Adrenal gland (tissue), 12 donors: ENCODE measurements around the gene SLC35E2B. TPM values are rescaled to one million over a fixed set of nuclear protein-coding genes. Genes with fewer than 3 reads are reported as not detected.
A peak's percentile ranks its signal among the peaks of the same experiment; 100 is the strongest.
"Not testable (repeated sequence)": the region's sequence is repeated elsewhere in the genome, so short reads cannot be mapped to it uniquely, and the experiment has no call there.

Experiments used
- DNase-seq, 7 donors: peaks; one replicate each; pipeline ENCODE4 v3.0.0-alpha.2; 2019 to 2020
- H3K27ac ChIP-seq, 5 donors: fragments of 200-600 bp; sonication (generic) in 4 of 5; 1 replicate in 3 of 5; 2 replicates in 2 of 5; pipeline versions ENCODE4 v1.5.1 to v1.8.0; 2016 to 2020; ENCODE audit warnings: mild to moderate bottlenecking in 1 of 5
- H3K27me3 ChIP-seq: fragments of 200-600 bp; 2 replicates; pipeline ENCODE4 v1.8.0; 2021
- H3K36me3 ChIP-seq, 2 donors: fragments of 200-600 bp; replicated peaks in 1 of 2; 1 replicate in 1 of 2; 2 replicates in 1 of 2; pipeline versions ENCODE4 v1.5.1 to v1.8.0; 2018 to 2022
- H3K4me1 ChIP-seq, 2 donors: fragments of 200-600 bp; replicated peaks in 1 of 2; 1 replicate in 1 of 2; 2 replicates in 1 of 2; pipeline versions ENCODE4 v1.5.1 to v1.8.0; 2018 to 2021
- H3K4me3 ChIP-seq, 4 donors: fragments of 200-600 bp; sonication (generic) in 3 of 4; one replicate each; pipeline ENCODE4 v1.5.1; 2016 to 2018
- H3K9me3 ChIP-seq, 3 donors: fragments of 200-600 bp; sonication (generic) in 1 of 3; replicated peaks in 1 of 3; 1 replicate in 2 of 3; 2 replicates in 1 of 3; pipeline versions ENCODE4 v1.5.1 to v1.8.0; 2016 to 2021
- POLR2A ChIP-seq, 2 donors: fragments of 450-650 bp; IDR thresholded peaks; one replicate each; pipeline ENCODE4 v1.6.1; 2017; ENCODE audit warnings: antibody characterized with exemption in 2 of 2, mild to moderate bottlenecking in 2 of 2, moderate library complexity in 1 of 2
- WGBS, 4 donors: extraction: QIAGEN DNeasy Blood & Tissue Kit in 2 of 4; methylation state at CpG; one replicate each; pipeline versions ENCODE4 v1.1.5 to v1.1.7; 2013 to 2017; 5-methylcytosine and 5-hydroxymethylcytosine counted together
- intact Hi-C, 2 donors: fragments of 100-400 bp; cut with DNase I; formaldehyde crosslinking; loops; one replicate each; pipeline versions ENCODE4 v1.14.1 to v1.15.0; 2022 to 2023
- polyA plus RNA-seq, 3 donors: library from polyadenylated mRNA; stranded (reverse); fragments of 200-250 nt in 2 of 3; fragments of 350-450 nt in 1 of 3; fragmentation: Illumina TruSeq in 1 of 3; extraction: RNeasy Lipid Tissue Mini Kit (QIAGEN cat#74804) in 1 of 3; gene quantifications; one replicate each; pipeline ENCODE4 v1.2.3, GENCODE V29; 2013 to 2014
- total RNA-seq, 9 donors: library from RNA; depleted of rRNA in 4 of 9; stranded (reverse); fragments of >200 nt in 4 of 9; fragments of 120-200 nt in 1 of 9; fragmentation: NEBNext Ultra II Directional in 1 of 9; extraction: Animal tissue kit (Norgen Biotek cat#: 25700) in 1 of 9; gene quantifications; one replicate each; pipeline versions ENCODE4 v1.1.0 to v1.2.4, GENCODE V29; 2013 to 2023
- TF ChIP-seq, protein P1 (sequence below), 6 experiments: fragments of 450-650 bp in 4 of 6; fragments of 200-600 bp in 2 of 6; sonication (generic) in 1 of 6; IDR thresholded peaks; 1 replicate in 5 of 6; 2 replicates in 1 of 6; pipeline versions ENCODE4 v1.5.1 to v1.8.0; 2016 to 2021; ENCODE audit warnings: antibody characterized with exemption in 6 of 6, mild to moderate bottlenecking in 2 of 6, moderate library complexity in 1 of 6
- donor health status: healthy with polysubstance abuse.
- donor health status: Bipolar disorder and iron deficiency.
- donor health status: DM: yes; HTN: yes; CAD: no.
- donor health status: DM: no; HTN: no; CAD: no.
- donor health status: DM: no; HTN: no; CAD: no.
- donor health status: DM: yes; HTN: yes; CAD: no.

The SLC35E2B gene
- total and polyA plus RNA-seq, 12 donors = 11.2 to 89.5 (median 48.3) TPM

DNA sequence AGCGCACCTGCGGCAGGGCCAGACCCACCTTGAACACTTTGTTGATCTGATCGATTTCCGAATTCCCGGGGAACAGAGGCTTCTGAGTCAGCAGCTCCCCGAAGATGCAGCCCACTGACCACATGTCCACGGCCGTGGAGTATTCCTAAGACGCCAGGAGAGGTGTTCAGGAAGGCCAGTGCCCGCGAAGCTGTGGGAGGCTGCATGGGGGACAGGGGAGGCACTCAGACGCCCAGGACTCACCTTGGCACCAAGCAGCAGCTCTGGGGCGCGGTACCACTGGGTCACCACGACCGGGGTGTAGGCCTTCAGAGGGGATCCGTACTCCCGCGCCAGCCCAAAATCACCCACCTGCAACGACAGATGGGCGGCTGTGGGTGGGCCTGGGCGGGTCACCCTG is 11.2 kb upstream of the SLC35E2B start:
- Histone ChIP-seq H3K36me3 (peaks cover 0 to 18% of the 10 kb centered on the region in 2 donors), H3K4me1 (no peaks in the 10 kb centered on the region), H3K27ac (no peak overlapping the region), H3K27me3 (no peaks in the 10 kb centered on the region), H3K9me3 (no peaks in the 10 kb centered on the region), H3K4me3 (no peak overlapping the region)
- DNase-seq = peak in 2 of 7 donors; percentile 22 to 41
- intact Hi-C loops = no loop called here
- WGBS, 4 donors = 91 to 96% (median 95%) methylated on average over 11 to 22 of the region's 22 CpGs
- TF ChIP-seq, protein P1, sequence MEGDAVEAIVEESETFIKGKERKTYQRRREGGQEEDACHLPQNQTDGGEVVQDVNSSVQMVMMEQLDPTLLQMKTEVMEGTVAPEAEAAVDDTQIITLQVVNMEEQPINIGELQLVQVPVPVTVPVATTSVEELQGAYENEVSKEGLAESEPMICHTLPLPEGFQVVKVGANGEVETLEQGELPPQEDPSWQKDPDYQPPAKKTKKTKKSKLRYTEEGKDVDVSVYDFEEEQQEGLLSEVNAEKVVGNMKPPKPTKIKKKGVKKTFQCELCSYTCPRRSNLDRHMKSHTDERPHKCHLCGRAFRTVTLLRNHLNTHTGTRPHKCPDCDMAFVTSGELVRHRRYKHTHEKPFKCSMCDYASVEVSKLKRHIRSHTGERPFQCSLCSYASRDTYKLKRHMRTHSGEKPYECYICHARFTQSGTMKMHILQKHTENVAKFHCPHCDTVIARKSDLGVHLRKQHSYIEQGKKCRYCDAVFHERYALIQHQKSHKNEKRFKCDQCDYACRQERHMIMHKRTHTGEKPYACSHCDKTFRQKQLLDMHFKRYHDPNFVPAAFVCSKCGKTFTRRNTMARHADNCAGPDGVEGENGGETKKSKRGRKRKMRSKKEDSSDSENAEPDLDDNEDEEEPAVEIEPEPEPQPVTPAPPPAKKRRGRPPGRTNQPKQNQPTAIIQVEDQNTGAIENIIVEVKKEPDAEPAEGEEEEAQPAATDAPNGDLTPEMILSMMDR (IDR thresholded peaks at IDR 0.05) = no peak
- TF ChIP-seq POLR2A (IDR thresholded peaks at IDR 0.05) = no peak

DNA sequence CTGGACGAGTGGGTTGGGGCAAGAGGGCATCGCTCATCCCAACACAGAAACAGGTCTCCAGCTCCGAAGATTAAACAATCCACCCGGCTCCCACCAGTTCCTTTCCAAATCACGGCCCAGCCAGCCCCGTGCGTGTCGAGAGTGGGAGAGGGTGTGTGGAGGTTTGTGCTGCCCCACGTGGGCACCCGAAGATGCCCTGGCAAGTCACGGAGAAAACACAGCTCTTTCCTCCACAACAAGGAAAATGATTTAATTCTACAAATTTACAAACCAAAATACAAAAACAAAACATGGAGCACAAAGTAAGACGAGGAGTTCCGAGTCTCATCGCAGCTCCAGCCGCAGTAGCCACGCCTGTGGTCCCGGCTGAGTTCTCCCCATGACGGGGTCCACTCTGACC is 9.9 kb upstream of the SLC35E2B start:
- H3K9me3 ChIP-seq, H3K27me3 ChIP-seq, DNase-seq, H3K27ac ChIP-seq, intact Hi-C loops, H3K4me3 ChIP-seq, H3K4me1 ChIP-seq: not testable (repeated sequence)
- WGBS, 4 donors = 68 to 88% (median 81%) methylated on average over 3 to 9 of the region's 18 CpGs
- peaks cover 0 to 18% of the 10 kb centered on the region in 2 donors for H3K36me3 ChIP-seq

DNA sequence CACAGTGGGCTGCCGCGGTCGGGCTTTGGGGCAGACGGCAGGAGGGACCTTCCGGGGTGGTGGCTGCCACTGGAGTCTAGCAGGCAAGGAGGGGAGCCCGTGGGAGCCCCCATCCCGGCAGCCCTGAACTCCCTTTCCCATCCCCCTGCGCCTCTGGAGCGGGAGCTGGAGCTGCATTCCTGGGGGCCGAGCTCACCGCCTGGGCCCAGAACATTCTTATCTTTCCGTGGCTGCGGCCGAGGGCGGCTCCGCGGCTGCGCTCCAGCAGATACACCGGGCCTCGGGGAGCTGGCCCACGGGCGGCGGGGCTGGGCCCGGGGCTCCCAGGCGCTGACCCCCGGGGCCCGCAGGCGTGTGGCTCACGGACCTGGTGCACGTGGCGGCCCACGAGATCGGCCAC is 8.0 kb upstream of the SLC35E2B start:
- intact Hi-C loops, H3K27me3 ChIP-seq, H3K4me3 ChIP-seq, H3K27ac ChIP-seq, H3K4me1 ChIP-seq, DNase-seq, H3K9me3 ChIP-seq: not testable (repeated sequence)
- H3K36me3 ChIP-seq = peaks cover 0 to 12% of the 10 kb centered on the region in 2 donors
- WGBS, 4 donors = no CpG with 5 or more reads among the region's 33 CpGs

DNA sequence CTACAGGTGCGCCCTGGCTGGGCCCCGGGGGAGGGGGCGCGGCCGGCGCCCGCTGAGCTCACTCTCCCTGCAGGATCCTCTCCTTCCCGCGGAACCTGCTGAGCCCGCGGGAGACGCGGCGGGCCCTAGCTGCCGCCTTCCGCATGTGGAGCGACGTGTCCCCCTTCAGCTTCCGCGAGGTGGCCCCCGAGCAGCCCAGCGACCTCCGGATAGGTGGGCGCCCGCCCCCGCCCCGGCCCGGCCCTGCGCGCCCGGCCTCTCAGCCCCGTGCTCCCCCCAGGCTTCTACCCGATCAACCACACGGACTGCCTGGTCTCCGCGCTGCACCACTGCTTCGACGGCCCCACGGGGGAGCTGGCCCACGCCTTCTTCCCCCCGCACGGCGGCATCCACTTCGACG is 7.5 kb upstream of the SLC35E2B start:
- intact Hi-C loops, H3K4me3 ChIP-seq, H3K27me3 ChIP-seq, H3K4me1 ChIP-seq, H3K27ac ChIP-seq, DNase-seq, H3K9me3 ChIP-seq: not testable (repeated sequence)
- WGBS, 4 donors = no CpG with 5 or more reads among the region's 45 CpGs
- peaks cover 0 to 12% of the 10 kb centered on the region in 2 donors for H3K36me3 ChIP-seq

DNA sequence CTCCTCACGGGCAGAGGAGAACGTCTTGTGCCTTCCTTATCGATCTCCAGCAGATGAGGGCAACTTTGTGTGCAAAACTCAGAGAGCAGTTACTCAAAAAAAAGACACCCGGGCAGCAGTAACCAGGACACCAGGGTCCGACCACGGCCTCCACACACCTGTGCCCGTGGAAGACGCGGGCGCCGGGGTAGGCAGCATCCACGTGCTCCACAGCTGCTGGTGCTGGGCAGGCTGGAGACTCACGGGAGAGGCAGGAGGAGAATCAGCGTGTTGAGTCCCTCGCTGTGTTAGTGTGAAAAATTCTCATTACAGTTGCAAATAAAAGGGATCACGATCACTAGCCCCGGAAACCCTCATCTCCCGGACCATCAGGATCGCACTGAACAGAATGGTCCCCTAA is 6.5 kb upstream of the SLC35E2B start:
- whole genome bisulfite sequencing, 4 donors = 92 to 94% methylated on average over 9 to 10 of the region's 19 CpGs; no CpG with 5 or more reads in 2 of the 4 donors
- intact Hi-C loops = not testable (repeated sequence)

DNA sequence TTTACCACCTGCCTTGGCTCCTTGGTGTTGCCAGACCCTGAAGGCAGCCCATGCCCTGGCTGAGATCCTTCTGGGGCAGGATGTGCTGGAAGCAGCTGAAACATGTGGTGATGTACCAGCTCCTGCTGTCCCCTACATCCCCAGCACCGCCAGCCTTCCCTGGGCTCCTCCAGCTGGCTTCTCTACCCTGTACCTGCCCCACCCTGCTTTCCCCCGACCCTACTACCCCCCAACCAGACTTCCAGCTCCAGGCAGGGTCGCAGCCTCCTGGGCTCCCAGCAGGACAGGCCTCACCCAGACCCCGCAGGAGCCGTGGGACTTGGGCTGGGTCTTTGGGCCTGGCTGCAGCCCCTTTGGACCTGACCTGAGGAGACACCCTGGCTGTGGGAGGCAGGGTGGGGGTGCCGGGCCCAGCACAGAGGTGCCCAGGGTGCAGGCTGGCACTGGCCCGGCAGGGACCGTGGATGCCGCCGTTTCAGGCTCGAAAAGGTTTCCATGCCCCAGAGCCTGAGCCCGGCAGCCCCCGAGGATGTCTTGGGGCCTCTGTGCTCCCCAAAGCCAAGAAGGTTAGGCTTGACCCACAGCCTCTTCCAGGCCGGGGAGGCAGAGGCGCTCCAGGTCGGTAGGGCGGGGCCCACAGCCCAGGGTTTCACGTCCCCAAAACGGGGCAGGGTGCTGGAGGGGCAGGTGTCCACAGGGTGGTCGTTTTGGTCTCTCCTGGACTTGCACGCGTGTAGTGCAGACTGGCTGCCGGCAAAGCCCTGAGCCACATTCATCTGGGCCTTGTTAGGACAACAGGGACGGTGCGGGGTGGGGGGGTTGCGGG is 5.0 kb upstream of the SLC35E2B start:
- H3K4me1 ChIP-seq, H3K27me3 ChIP-seq, intact Hi-C loops, H3K27ac ChIP-seq, H3K4me3 ChIP-seq, H3K9me3 ChIP-seq, H3K36me3 ChIP-seq: not testable (repeated sequence)
- 72 to 88% (median 81%) methylated on average over 4 to 20 of the region's 26 CpGs for WGBS, 4 donors
- peak in 2 of 7 donors; percentile 18 to 30 for DNase-seq

More for the DNA sequence above, 6.5 kb upstream of the SLC35E2B start:
- DNase-seq = peak in 2 of 7 donors; percentile 6 to 29
- not testable (repeated sequence) for H3K4me1 ChIP-seq, H3K27ac ChIP-seq, H3K36me3 ChIP-seq, H3K4me3 ChIP-seq, H3K27me3 ChIP-seq, H3K9me3 ChIP-seq

DNA sequence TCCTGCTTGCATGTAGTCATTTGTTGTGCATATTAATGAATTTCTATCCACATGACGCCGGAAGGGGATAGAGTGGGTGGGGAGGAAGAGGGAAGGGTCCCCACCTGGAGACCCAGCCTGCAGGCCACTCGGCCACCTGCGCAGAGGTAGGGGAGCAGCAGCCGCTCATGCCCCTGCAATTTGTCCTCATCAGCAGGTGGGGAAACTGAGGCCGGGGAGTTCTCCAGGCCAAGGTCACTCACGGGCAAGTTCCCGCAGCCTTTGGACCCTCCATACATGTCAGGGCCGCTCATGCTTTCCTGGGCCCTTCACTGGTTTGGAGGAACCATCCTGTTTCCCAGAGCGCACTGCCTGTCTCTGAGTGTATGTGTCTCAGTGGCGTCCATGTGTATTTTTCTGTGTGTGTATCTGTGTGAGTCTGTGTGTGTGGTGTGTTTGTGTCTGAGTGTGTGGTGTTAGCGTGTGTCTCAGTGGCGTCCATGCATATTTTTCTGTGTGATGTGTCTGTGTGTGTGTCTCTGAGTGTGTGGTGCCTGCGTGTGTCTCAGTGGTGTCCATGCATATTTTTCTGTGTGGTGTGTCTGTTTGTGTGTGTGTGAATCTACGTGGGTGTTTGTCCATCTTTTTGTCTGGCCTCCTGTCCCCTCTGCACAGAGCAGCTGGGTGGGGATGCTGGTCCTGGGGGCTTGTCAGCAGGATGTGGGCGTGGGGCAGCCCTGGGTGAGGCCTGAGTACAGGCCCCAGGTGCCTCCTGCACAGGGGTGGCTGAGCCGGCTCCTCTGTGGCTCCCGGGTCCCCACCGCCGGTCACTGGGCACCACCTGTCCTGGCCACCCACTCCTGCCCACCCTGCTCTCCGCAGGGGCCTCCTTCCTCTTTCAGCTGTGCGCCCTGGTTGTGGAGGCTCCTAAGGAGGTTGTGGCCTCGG is 4.1 kb upstream of the SLC35E2B start:
- H3K9me3 ChIP-seq, H3K27ac ChIP-seq, H3K27me3 ChIP-seq, H3K4me3 ChIP-seq, H3K4me1 ChIP-seq, H3K36me3 ChIP-seq, intact Hi-C loops: not testable (repeated sequence)
- 82 to 91% (median 87%) methylated on average over 12 to 19 of the region's 23 CpGs for WGBS, 4 donors
- peak in 1 of 7 donors; percentile 43 for DNase-seq
